GM23338 (cell line): ENCODE measurements around the gene DDR2. TPM values are rescaled to one million over a fixed set of nuclear protein-coding genes. Genes with fewer than 3 reads are reported as not detected.

ENCODE experiments used
- ATAC-seq: fragments of 200-7000 bp; cut with Tn5 transposase; 3 replicates; pipeline ENCODE4 v1.9.1; 2020
- DNase-seq: peaks from one replicate; pipeline ENCODE4 v3.0.0-alpha.2; 2015; ENCODE audit warnings: low spot score
- H2AFZ ChIP-seq: fragments of 200-600 bp; sonication (generic); 2 replicates; pipeline ENCODE4 v1.8.0; 2016; ENCODE audit warnings: antibody characterized with exemption, mild to moderate bottlenecking, moderate library complexity
- H3F3A ChIP-seq: fragments of 200-600 bp; sonication (generic); replicated peaks from 2 replicates; pipeline ENCODE4 v1.8.0; 2017; ENCODE audit warnings: antibody characterized with exemption, mixed run types, low read depth
- H3K27ac ChIP-seq: fragments of 200-600 bp; sonication (generic); 2 replicates; pipeline ENCODE4 v1.6.1; 2016; ENCODE audit warnings: low read depth
- H3K27me3 ChIP-seq: fragments of 200-600 bp; sonication (generic); 2 replicates; pipeline ENCODE4 v1.8.0; 2016; ENCODE audit warnings: mild to moderate bottlenecking, mixed run types, moderate library complexity; ENCODE audit not compliant: insufficient read depth
- H3K36me3 ChIP-seq: fragments of 200-600 bp; sonication (generic); 2 replicates; pipeline ENCODE4 v1.8.0; 2016; ENCODE audit warnings: mild to moderate bottlenecking; ENCODE audit not compliant: insufficient read depth
- H3K4me1 ChIP-seq: fragments of 200-600 bp; sonication (generic); 2 replicates; pipeline ENCODE4 v1.8.0; 2016; ENCODE audit warnings: mild to moderate bottlenecking, moderate library complexity; ENCODE audit not compliant: insufficient read depth
- H3K4me2 ChIP-seq: fragments of 200-600 bp; sonication (generic); 2 replicates; pipeline ENCODE4 v1.7.1; 2017; ENCODE audit warnings: mixed run types
- H3K4me3 ChIP-seq: fragments of 200-600 bp; sonication (generic); 2 replicates; pipeline ENCODE4 v1.6.1; 2016; ENCODE audit warnings: mixed run types
- H3K79me2 ChIP-seq: fragments of 200-600 bp; sonication (generic); replicated peaks from 2 replicates; pipeline ENCODE4 v1.8.0; 2017; ENCODE audit warnings: mild to moderate bottlenecking; ENCODE audit not compliant: insufficient read depth
- H3K9me2 ChIP-seq: fragments of 200-600 bp; sonication (generic); 2 replicates; pipeline ENCODE4 v1.8.0; 2017; ENCODE audit not compliant: insufficient read depth
- H4K20me1 ChIP-seq: fragments of 200-600 bp; sonication (generic); replicated peaks from 2 replicates; pipeline ENCODE4 v1.8.0; 2017; ENCODE audit warnings: mild to moderate bottlenecking; ENCODE audit not compliant: insufficient read depth
- H3K27ac Mint-ChIP-seq: 2 replicates; pipeline ENCODE4 v1.8.0; 2020; ENCODE audit warnings: inconsistent platforms, mild to moderate bottlenecking, moderate library complexity, mixed read lengths
- H3K27me3 Mint-ChIP-seq: 3 replicates; pipeline ENCODE4 v1.8.0; 2022; ENCODE audit warnings: low read depth, mild to moderate bottlenecking, moderate library complexity, mixed read lengths, inconsistent platforms; ENCODE audit not compliant: insufficient read depth, poor library complexity
- H3K36me3 Mint-ChIP-seq: 3 replicates; pipeline ENCODE4 v1.8.0; 2021; ENCODE audit warnings: low read depth, mild to moderate bottlenecking, inconsistent platforms, moderate library complexity, mixed read lengths
- H3K4me1 Mint-ChIP-seq: 3 replicates; pipeline ENCODE4 v1.8.0; 2020; ENCODE audit warnings: mild to moderate bottlenecking, inconsistent platforms, mixed read lengths
- H3K4me3 Mint-ChIP-seq: 3 replicates; pipeline ENCODE4 v1.8.0; 2021; ENCODE audit warnings: moderate library complexity, mild to moderate bottlenecking, inconsistent platforms, mixed read lengths
- H3K9me3 Mint-ChIP-seq: 3 replicates; pipeline ENCODE4 v1.8.0; 2020; ENCODE audit warnings: moderate library complexity, mild to moderate bottlenecking, inconsistent platforms, mixed read lengths
- CREB1 ChIP-seq: fragments of 250-450 bp; sonication (Bioruptor Pico); IDR thresholded peaks from 2 replicates; pipeline ENCODE4 v1.5.0; 2020; ENCODE audit warnings: low read depth, mild to moderate bottlenecking, moderate library complexity
- CTCF ChIP-seq, 2 experiments: fragments of 200-600 bp in 1 of 2; sonication (generic) in 1 of 2; conservative IDR thresholded peaks; 2 replicates each; pipeline versions ENCODE4 v1.5.1 to v1.6.1; 2016 to 2017; ENCODE audit warnings: antibody characterized with exemption in 2 of 2, low read depth in 2 of 2, mild to moderate bottlenecking in 2 of 2, moderate library complexity in 1 of 2
- ETS1 ChIP-seq: IDR thresholded peaks from 2 replicates; pipeline ENCODE4 v1.6.1; 2016; ENCODE audit warnings: antibody characterized with exemption
- EZH2 ChIP-seq: fragments of 200-600 bp; sonication (generic); IDR thresholded peaks from one replicate; pipeline ENCODE4 v1.8.0; 2017; ENCODE audit warnings: antibody characterized with exemption, mild to moderate bottlenecking, low read depth; ENCODE audit not compliant: unreplicated experiment
- EZH2phosphoT487 ChIP-seq: fragments of 200-600 bp; sonication (generic); IDR thresholded peaks from one replicate; pipeline ENCODE4 v1.8.1; 2018; ENCODE audit warnings: antibody characterized with exemption; ENCODE audit not compliant: unreplicated experiment
- JUNB ChIP-seq: IDR thresholded peaks from one replicate; pipeline ENCODE4 v1.6.1; 2016; ENCODE audit warnings: antibody characterized with exemption; ENCODE audit not compliant: unreplicated experiment
- NANOG ChIP-seq: IDR thresholded peaks from 2 replicates; pipeline ENCODE4 v1.6.1; 2016; ENCODE audit warnings: antibody characterized with exemption, borderline replicate concordance
- POLR2AphosphoS5 ChIP-seq: IDR thresholded peaks from 2 replicates; pipeline ENCODE4 v1.6.1; 2016; ENCODE audit warnings: antibody characterized with exemption, low read depth
- REST ChIP-seq: IDR thresholded peaks from one replicate; pipeline ENCODE4 v1.6.1; 2018; ENCODE audit warnings: antibody characterized with exemption; ENCODE audit not compliant: unreplicated experiment
- STAT1 ChIP-seq: IDR thresholded peaks from one replicate; pipeline ENCODE4 v1.6.1; 2016; ENCODE audit warnings: antibody characterized with exemption; ENCODE audit not compliant: unreplicated experiment
- ZNF114 ChIP-seq: fragments of 250-450 bp; sonication (Bioruptor Pico); IDR thresholded peaks from 2 replicates; pipeline ENCODE4 v1.5.0; 2020; ENCODE audit warnings: mild to moderate bottlenecking, moderate library complexity
- ZNF331 ChIP-seq: fragments of 250-450 bp; sonication (Bioruptor Pico); IDR thresholded peaks from 2 replicates; pipeline ENCODE4 v1.5.0; 2020; ENCODE audit warnings: low read depth, mild to moderate bottlenecking, moderate library complexity
- ZNF462 ChIP-seq: fragments of 250-450 bp; sonication (Bioruptor Pico); IDR thresholded peaks from 2 replicates; pipeline ENCODE4 v1.5.0; 2020; ENCODE audit warnings: mild to moderate bottlenecking, moderate library complexity
- polyA plus RNA-seq: library from polyadenylated mRNA; unstranded; fragments of >200 nt; fragmentation: Nextera tagmentation; extraction: Ambion mirVana; gene quantifications from 2 replicates; pipeline ENCODE4 v1.2.1, GENCODE V29; 2016
- total RNA-seq: library from RNA; depleted of rRNA; stranded (reverse); fragments of >200 nt; shearing (Covaris generic); gene quantifications from 2 replicates; pipeline ENCODE4 v1.2.3, GENCODE V29; 2014

DDR2 gene
- total and polyA plus RNA-seq, 2 experiments from 2014 or later, result 0.66 to 1.8 TPM

- no peak for TF ChIP-seq ZNF114
- no peak for TF ChIP-seq ZNF462 (CRISPR knock-in tag)
- no peak for TF ChIP-seq ETS1
- TF ChIP-seq POLR2AphosphoS5, result no peak
- TF ChIP-seq JUNB, result no peak
- TF ChIP-seq STAT1, result no peak
- no peak for TF ChIP-seq ZNF331 (CRISPR knock-in tag)
- no peak for TF ChIP-seq CTCF (conservative IDR thresholded peaks at IDR 0.05; ENCODE audit: low read depth in 2 of 2)
- TF ChIP-seq NANOG, result no peak
- no peak for TF ChIP-seq EZH2
- TF ChIP-seq REST, result no peak
- no peak for TF ChIP-seq EZH2phosphoT487
- TF ChIP-seq CREB1 (CRISPR knock-in tag), result no peak
- Mint-ChIP-seq H3K36me3 (no peaks in the 10 kb centered on the region), H3K4me3 (no peak overlapping the region), H3K9me3 (no peaks in the 10 kb centered on the region), H3K27ac (no peak overlapping the region), H3K27me3 (no peaks in the 10 kb centered on the region), H3K4me1 (no peaks in the 10 kb centered on the region)
- H3K27ac ChIP-seq, result no peak overlapping the region
- no peak overlapping the region for H2AFZ ChIP-seq
- no peaks in the 10 kb centered on the region for H3K79me2 ChIP-seq
- no peaks in the 10 kb centered on the region for H3F3A ChIP-seq
- H3K36me3 ChIP-seq, result no peaks in the 10 kb centered on the region
- no peaks in the 10 kb centered on the region for H4K20me1 ChIP-seq
- no peaks in the 10 kb centered on the region for H3K27me3 ChIP-seq
- H3K4me2 ChIP-seq, result no peak overlapping the region
- no peaks in the 10 kb centered on the region for H3K4me1 ChIP-seq
- H3K9me2 ChIP-seq, result no peaks in the 10 kb centered on the region; the same call in 1 of the 2 replicates
- no peak for DNase-seq
- H3K4me3 ChIP-seq, result no peak overlapping the region
- ATAC-seq, result no peak
These were observed 78.1 kb downstream of the DDR2 start for GRCh38 chr1:162710345-162710744.
